HCT116 (cell line): ENCODE data around the gene XKR8. TPM values are rescaled to one million over a fixed set of nuclear protein-coding genes. Genes with fewer than 3 reads are reported as not detected.

Experiments used
- ATAC-seq: fragments of 200-7000 bp; cut with Tn5 transposase; 2 replicates; pipeline ENCODE4 v1.9.1; 2020; ENCODE audit warnings: mild to moderate bottlenecking, moderate library complexity
- BruUV-seq: library from RNA; stranded (reverse); fragments of 400-500 nt; replicated peaks from 2 replicates; lab custom pipeline; 2021; lab: Mats Ljungman, UMichigan
- CTCF ChIA-PET: fragments of 300-600 bp; sonication (Branson Sonifier 250); formaldehyde crosslinking; loops from one replicate; lab custom pipeline; 2021; ENCODE audit warnings: antibody characterized with exemption; lab: Charles Lee
- POLR2A ChIA-PET: fragments of 300-600, 350-600 bp; sonication (Branson Sonifier 250); formaldehyde crosslinking; loops from one replicate; lab custom pipeline; 2021; ENCODE audit warnings: antibody characterized with exemption; lab: Charles Lee
- RAD21 ChIA-PET, 2 experiments: fragments of 300-600 bp; sonication (Branson Sonifier 250); formaldehyde crosslinking; loops; one replicate each; lab custom pipeline; 2023; ENCODE audit warnings: low total read pairs in 2 of 2; ENCODE audit not compliant: uncharacterized antibody in 2 of 2, unreplicated experiment in 2 of 2, low non-redundant PET in 1 of 2; lab: Charles Lee
- DNase-seq: peaks from one replicate; pipeline ENCODE4 v3.0.0-alpha.2; 2010; ENCODE audit warnings: low read depth, low spot score
- H2AFZ ChIP-seq: fragments of 200-600 bp; shearing (Covaris generic), sonication (generic); 2 replicates; pipeline ENCODE4 v1.6.1; 2017; ENCODE audit warnings: low read depth, mixed run types, mixed read lengths, antibody characterized with exemption, low read length; ENCODE audit not compliant: poor library complexity, severe bottlenecking
- H3K27ac ChIP-seq: 2 replicates; pipeline ENCODE4 v1.5.1; 2012; ENCODE audit warnings: low read depth, low read length
- H3K27me3 ChIP-seq: fragments of 200-600 bp; sonication (generic); 2 replicates; pipeline ENCODE4 v1.6.1; 2016; ENCODE audit warnings: mixed run types, low read length, mixed read lengths; ENCODE audit not compliant: insufficient read depth
- H3K36me3 ChIP-seq, 2 experiments: fragments of 200-500 bp in 1 of 2; fragments of 200-600 bp in 1 of 2; sonication (Bioruptor generic) in 1 of 2; sonication (generic) in 1 of 2; 2 replicates each; pipeline versions ENCODE4 v1.5.1 to v1.6.1; 2014 to 2016; ENCODE audit warnings: low read length in 2 of 2, inconsistent platforms in 1 of 2, mixed read lengths in 1 of 2, mixed run types in 1 of 2; ENCODE audit not compliant: insufficient read depth in 2 of 2, control insufficient read depth in 1 of 2
- H3K4me1 ChIP-seq, 2 experiments: fragments of 200-600 bp in 1 of 2; sonication (generic) in 1 of 2; 2 replicates each; pipeline versions ENCODE4 v1.5.1 to v1.6.1; 2012 to 2017; ENCODE audit warnings: low read length in 2 of 2, inconsistent platforms in 1 of 2, mild to moderate bottlenecking in 1 of 2, mixed read lengths in 1 of 2, mixed run types in 1 of 2, moderate library complexity in 1 of 2; ENCODE audit not compliant: insufficient read depth in 2 of 2, control insufficient read depth in 1 of 2
- H3K4me2 ChIP-seq: fragments of 200-600 bp; sonication (generic); 2 replicates; pipeline ENCODE4 v1.6.1; 2017; ENCODE audit warnings: mixed run types, low read length, mixed read lengths
- H3K4me3 ChIP-seq, 2 experiments: fragments of 200-600 bp in 1 of 2; sonication (generic) in 1 of 2; replicated peaks in 1 of 2; 2 replicates each; pipeline ENCODE4 v1.5.1; 2011 to 2016; ENCODE audit warnings: low read length in 2 of 2, control low read depth in 1 of 2, low read depth in 1 of 2, mild to moderate bottlenecking in 1 of 2, mixed read lengths in 1 of 2, mixed run types in 1 of 2
- H3K79me2 ChIP-seq: fragments of 200-600 bp; sonication (generic); 2 replicates; pipeline ENCODE4 v1.6.1; 2017; ENCODE audit warnings: mild to moderate bottlenecking, mixed run types, low read length, moderate library complexity, mixed read lengths; ENCODE audit not compliant: insufficient read depth
- H3K9ac ChIP-seq: fragments of 200-600 bp; sonication (generic); 2 replicates; pipeline ENCODE4 v1.6.1; 2016; ENCODE audit warnings: low read length, mixed read lengths
- H3K9me2 ChIP-seq: fragments of 200-600 bp; sonication (generic), shearing (Covaris generic); 2 replicates; pipeline ENCODE4 v1.6.1; 2017; ENCODE audit warnings: mixed run types, mild to moderate bottlenecking, moderate library complexity; ENCODE audit not compliant: insufficient read depth
- H3K9me3 ChIP-seq, 2 experiments: fragments of 200-500 bp in 1 of 2; fragments of 200-600 bp in 1 of 2; sonication (Bioruptor generic) in 1 of 2; sonication (generic) in 1 of 2; 2 replicates each; pipeline ENCODE4 v1.6.1; 2014 to 2017; ENCODE audit warnings: low read length in 2 of 2, mixed read lengths in 2 of 2, inconsistent platforms in 1 of 2, low read depth in 1 of 2, mild to moderate bottlenecking in 1 of 2, mixed run types in 1 of 2, moderate library complexity in 1 of 2; ENCODE audit not compliant: control insufficient read depth in 1 of 2, insufficient read depth in 1 of 2
- H4K20me1 ChIP-seq: fragments of 200-600 bp; sonication (generic), shearing (Covaris generic); 2 replicates; pipeline ENCODE4 v1.6.1; 2017; ENCODE audit warnings: mixed run types, mild to moderate bottlenecking, moderate library complexity; ENCODE audit not compliant: insufficient read depth
- ATF3 ChIP-seq: IDR thresholded peaks from 2 replicates; pipeline ENCODE4 v1.6.1; 2012
- CTCF ChIP-seq, 3 experiments: fragments of 200-600 bp in 1 of 3; sonication (generic) in 1 of 3; IDR thresholded peaks in 2 of 3; conservative IDR thresholded peaks in 1 of 3; 2 replicates each; pipeline ENCODE4 v1.5.1; 2012 to 2017; ENCODE audit warnings: low read depth in 2 of 3, low read length in 2 of 3, antibody characterized with exemption in 1 of 3, borderline replicate concordance in 1 of 3, control low read depth in 1 of 3, mild to moderate bottlenecking in 1 of 3, mixed read lengths in 1 of 3, mixed run types in 1 of 3, moderate library complexity in 1 of 3; ENCODE audit not compliant: insufficient read depth in 1 of 3
- ELF1 ChIP-seq: IDR thresholded peaks from 2 replicates; pipeline ENCODE4 v1.6.1; 2012; ENCODE audit warnings: low read depth, borderline replicate concordance
- EZH2phosphoT487 ChIP-seq: fragments of 200-600 bp; IDR thresholded peaks from 2 replicates; pipeline ENCODE4 v1.6.1; 2018; ENCODE audit warnings: antibody characterized with exemption, borderline replicate concordance
- MAX ChIP-seq: IDR thresholded peaks from 2 replicates; pipeline ENCODE4 v1.6.1; 2012
- POLR2AphosphoS5 ChIP-seq: IDR thresholded peaks from 2 replicates; pipeline ENCODE4 v1.6.1; 2011; ENCODE audit warnings: mild to moderate bottlenecking, low read depth, low read length, moderate library complexity
- SIN3A ChIP-seq: IDR thresholded peaks from 2 replicates; pipeline ENCODE4 v1.6.1; 2012; ENCODE audit warnings: low read depth
- SP1 ChIP-seq: IDR thresholded peaks from 2 replicates; pipeline ENCODE4 v1.6.1; 2012; ENCODE audit warnings: low read depth
- ZFX ChIP-seq: fragments of 450-650 bp; IDR thresholded peaks from 2 replicates; pipeline ENCODE4 v1.6.1; 2017
- ZNF274 ChIP-seq: fragments of 200-500 bp; sonication (Bioruptor generic); IDR thresholded peaks from 2 replicates; pipeline ENCODE4 v1.6.1; 2014; ENCODE audit warnings: mild to moderate bottlenecking, low read depth, low read length, inconsistent platforms
- intact Hi-C: fragments of 100-400 bp; cut with micrococcal nuclease; formaldehyde crosslinking; loops from 2 replicates; pipeline ENCODE4 v1.10.0; 2022
- total RNA-seq: library from RNA; stranded (reverse); gene quantifications from one replicate; pipeline ENCODE4 v1.2.1, GENCODE V29; 2021; ENCODE audit not compliant: unreplicated experiment

The XKR8 gene
- total RNA-seq, 1 experiment from 2014 or later: 11.0 TPM

GRCh38 chr1:27941671-27942540, 17.9 kb upstream of the XKR8 start:
- no peak for TF ChIP-seq SP1
- TF ChIP-seq CTCF (IDR thresholded peaks at IDR 0.05 in 2 of 3, conservative IDR thresholded peaks at IDR 0.05 in 1 of 3; ENCODE audit: borderline replicate concordance in 1 of 3, insufficient read depth in 1 of 3, low read depth in 2 of 3, low read length in 2 of 3): no peak
- no peak for TF ChIP-seq EZH2phosphoT487
- TF ChIP-seq, all 23 proteins: peak for 0
- Histone ChIP-seq H2AFZ (no peak overlapping the region), H3K4me1 (peaks cover 0 to 9% of the 10 kb centered on the region in 2 experiments; a peak in 2 of 4 replicates), H3K27ac (no peak overlapping the region), H3K9me3 (no peaks in the 10 kb centered on the region), H3K4me3 (no peak overlapping the region), H3K79me2 (no peaks in the 10 kb centered on the region), H3K9me2 (no peaks in the 10 kb centered on the region), H3K36me3 (no peaks in the 10 kb centered on the region), H4K20me1 (no peaks in the 10 kb centered on the region), H3K9ac (no peak overlapping the region), H3K27me3 (no peaks in the 10 kb centered on the region), H3K4me2 (no peak overlapping the region)
- ChIA-PET CTCF (interaction anchor here (1.1 kb wide), 1 partner anchor 10 kb away, joined by 3 read pairs; no protein-coding TSS in a partner anchor), RAD21 (no interaction called here), POLR2A (no interaction called here)
- no TSS peak for BruUV-seq
- intact Hi-C loops: no loop called here
- DNase-seq (no peak), ATAC-seq (no peak)

GRCh38 chr1:27945020-27945419, 14.8 kb upstream of the XKR8 start:
- CTCF ChIA-PET: no interaction called here
- TF ChIP-seq ZNF274 (no peak), ATF3 (no peak), CTCF (IDR thresholded peaks at IDR 0.05 in 2 of 3, conservative IDR thresholded peaks at IDR 0.05 in 1 of 3; ENCODE audit: borderline replicate concordance in 1 of 3, insufficient read depth in 1 of 3, low read depth in 2 of 3, low read length in 2 of 3) (no peak), ZFX (no peak), MAX (no peak), SIN3A (no peak), POLR2AphosphoS5 (no peak), SP1 (no peak), ELF1 (no peak)

More at GRCh38 chr1:27945020-27945419, 14.8 kb upstream of the XKR8 start:
- intact Hi-C loops: no loop called here
- no peak overlapping the region for H3K4me3 ChIP-seq
- H3K79me2 ChIP-seq: no peaks in the 10 kb centered on the region
- no peak for ATAC-seq
- BruUV-seq: no TSS peak
- DNase-seq: no peak
- H3K36me3 ChIP-seq: no peaks in the 10 kb centered on the region; a peak in 1 of 4 replicates
- no peaks in the 10 kb centered on the region for H3K27me3 ChIP-seq
- H3K4me1 ChIP-seq: peaks cover 0 to 4% of the 10 kb centered on the region in 2 experiments; a peak in 1 of 4 replicates
- no peaks in the 10 kb centered on the region for H4K20me1 ChIP-seq
- H3K27ac ChIP-seq: no peak overlapping the region
- RAD21 ChIA-PET: no interaction called here
- no peak overlapping the region for H2AFZ ChIP-seq
- no peak overlapping the region for H3K4me2 ChIP-seq
- H3K9me3 ChIP-seq: no peaks in the 10 kb centered on the region
- H3K9me2 ChIP-seq: no peaks in the 10 kb centered on the region
- no peak overlapping the region for H3K9ac ChIP-seq
- POLR2A ChIA-PET: no interaction called here
